CD4-positive, alpha-beta T cell treated with Interleukin-10 for 1 hour (primary cell): ENCODE data around the gene ABHD17B.
"Not testable (repeated sequence)": the region's sequence is repeated elsewhere in the genome, so short reads cannot be mapped to it uniquely, and the experiment has no call there.

Source experiments
- DNase-seq: peaks from one replicate; pipeline ENCODE4 v3.0.0-alpha.2; 2020

ABHD17B gene

DNA sequence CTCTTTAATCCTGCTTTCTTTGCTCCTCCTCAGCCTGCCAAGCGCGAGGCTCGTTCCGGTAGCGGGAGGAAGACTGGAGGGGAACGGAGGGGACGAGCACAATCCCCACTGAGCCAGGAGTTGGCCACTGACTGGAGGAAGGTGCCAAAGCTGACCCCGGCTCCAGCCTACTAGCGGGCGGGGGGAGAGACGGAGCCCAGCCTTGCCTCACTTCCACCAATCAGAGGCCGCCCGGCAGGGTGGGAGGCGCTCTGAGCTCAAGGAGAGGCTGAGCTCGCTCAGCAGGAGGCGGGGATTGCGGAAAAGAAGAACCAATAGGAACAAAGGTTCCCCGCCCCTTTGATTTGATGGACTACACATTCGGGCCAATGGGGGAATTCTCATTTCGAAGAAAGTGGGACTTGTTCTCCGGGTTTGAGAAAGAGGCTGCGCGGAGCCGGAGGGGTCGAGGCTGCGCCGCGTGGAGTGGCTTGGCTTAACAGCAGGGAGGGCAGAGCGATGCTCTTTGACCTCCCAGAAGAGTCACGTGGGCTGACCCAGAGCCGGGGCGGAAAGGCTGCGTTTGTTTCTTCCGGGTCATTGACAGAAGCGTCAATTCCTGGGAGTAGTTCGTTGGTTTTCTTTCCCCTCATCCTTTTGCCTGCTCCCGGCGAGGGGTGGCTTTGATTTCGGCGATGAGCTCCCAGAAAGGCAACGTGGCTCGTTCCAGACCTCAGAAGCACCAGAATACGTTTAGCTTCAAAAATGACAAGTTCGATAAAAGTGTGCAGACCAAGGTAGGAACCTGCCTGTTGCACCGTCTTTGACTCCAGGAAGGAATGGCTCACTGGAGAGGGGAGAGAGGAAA, at the start of gene ABHD17B, which contains the start of gene C9orf85:
Gene ABHD17B, minus strand, starts transcription at position 133 of the 847 bp plus-strand sequence. CDS start 36,113 bp downstream, outside the sequence.
Gene C9orf85, plus strand, starts transcription at position 579 of the 847 bp plus-strand sequence. Its CDS starts 96 bp downstream, at position 675.
- DNase-seq = peak; percentile 99

DNA sequence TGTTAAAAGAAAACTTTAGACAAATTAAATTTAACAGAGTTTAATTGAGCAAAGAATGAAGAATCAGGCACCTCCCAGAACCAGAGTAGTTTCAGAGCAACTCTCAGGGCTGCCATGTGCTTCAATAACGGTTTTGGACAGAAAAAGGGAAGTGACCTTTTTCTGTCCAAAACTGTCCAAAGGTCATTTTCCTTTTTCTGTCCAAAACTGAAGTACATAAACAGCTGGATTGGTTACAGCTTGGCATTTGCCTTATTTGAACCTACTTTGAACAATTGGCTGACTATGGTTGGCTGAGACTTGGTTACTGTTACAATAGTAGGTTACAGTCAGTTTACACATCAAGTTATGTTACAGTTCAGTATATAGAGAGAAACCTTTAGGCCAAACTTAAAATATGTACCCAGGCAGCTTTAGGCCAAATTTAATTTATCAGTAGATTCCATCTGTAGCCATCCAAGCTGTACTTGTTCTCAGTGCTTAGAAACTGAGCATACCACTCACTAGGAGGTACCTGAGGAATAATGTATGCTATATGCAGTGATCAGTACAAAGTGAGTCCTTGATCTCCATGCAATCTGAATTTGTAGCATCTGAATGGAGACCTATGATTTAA, 44.4 kb upstream of the ABHD17B start:
- no peak for DNase-seq

DNA sequence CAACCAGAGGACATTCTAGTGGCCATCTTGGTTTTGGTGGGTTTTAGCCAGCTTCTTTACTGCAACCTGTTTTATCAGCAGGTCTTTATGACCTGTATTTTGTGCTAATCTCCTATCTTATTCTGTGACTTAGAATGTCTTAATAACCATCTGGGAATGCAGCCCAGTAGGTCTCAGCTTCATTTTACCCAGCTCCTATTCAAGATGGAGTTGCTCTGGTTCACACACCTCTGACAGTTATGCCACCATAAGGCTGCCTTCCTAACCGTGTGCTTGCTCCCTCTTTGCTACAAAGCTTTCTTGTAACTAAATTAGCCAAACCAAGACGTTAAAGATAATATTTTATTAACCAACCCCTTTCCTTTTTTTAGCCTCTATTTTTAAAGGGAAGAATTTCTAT, 43.7 kb upstream of the ABHD17B start:
- not testable (repeated sequence) for DNase-seq

DNA sequence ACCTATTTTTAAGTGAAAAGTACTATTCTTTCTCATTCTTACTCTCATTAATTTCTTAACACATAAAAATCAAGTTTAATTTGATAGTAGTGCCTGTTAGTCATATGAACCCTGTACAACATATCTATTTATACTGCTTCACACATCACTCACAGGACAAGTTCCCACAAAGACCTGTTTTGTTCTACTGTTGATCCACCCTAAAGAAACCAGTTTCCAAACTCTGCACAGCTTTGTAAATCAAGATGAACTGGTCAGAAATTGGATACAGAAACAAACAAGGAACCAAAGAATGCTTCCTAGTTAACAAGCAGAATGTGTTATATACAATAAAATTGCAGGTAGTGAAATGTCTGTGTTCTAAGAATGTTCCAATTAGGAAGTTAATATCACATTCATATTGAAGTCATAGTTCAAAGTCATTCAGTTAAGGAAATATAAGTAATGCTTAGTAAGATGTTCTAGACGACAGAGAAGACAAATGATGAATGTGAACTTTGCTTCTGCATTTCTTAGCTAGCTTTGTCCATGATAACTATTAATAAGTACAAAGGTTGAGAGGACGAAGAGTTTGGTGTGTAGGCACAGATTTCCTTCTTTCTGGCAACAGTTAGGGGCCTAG, 33.9 kb upstream of the ABHD17B start:
- DNase-seq = no peak

DNA sequence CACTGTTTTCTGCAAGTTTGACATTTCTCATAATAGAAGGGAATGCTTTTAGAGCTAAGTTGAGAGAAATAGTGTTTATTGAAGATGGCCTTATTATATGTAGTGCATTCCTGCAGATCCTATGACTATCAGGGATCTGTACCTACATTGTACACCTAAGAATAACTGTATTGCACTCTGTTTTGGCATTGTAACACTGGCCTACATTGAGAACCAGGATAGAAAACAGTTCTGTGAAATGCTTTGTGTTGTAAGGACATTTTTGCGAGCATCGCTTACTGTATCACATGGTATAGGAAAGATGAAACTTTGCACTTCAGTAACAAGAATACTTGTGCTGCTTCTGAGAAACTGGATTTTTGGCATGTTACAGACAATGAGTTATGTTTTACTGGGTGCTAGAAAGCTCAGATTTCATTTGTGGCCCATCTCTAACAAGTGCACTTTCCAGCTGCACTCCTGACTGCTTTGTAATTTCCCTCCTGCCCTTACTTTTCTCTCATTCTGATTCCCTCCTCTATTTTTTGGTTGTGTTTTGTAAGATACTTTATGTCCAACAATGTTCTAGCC, 31.1 kb upstream of the ABHD17B start:
- no peak for DNase-seq

DNA sequence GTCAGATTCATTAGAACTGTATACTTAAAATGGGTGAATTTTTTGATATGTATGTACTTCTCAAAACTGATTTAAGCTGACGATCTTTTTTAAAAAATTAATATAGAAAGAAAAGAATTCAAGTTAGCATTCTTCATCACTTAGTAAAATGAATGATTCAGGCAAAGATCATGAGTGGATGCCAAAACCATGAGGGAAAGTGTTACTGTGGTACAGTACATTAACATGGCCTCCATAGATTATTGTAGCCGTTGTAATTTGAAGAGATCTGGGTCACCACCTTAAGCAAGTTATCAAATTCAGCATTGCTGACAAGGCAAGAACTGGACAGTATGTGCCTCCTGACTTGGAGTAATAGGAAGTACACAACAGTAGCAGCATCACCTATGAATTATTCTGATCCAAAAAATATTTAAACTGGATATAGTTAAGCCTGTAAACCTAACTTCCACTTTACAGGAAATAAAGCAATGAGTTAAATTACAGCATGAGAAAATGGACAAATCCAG, 30.1 kb upstream of the ABHD17B start:
- DNase-seq = no peak

DNA sequence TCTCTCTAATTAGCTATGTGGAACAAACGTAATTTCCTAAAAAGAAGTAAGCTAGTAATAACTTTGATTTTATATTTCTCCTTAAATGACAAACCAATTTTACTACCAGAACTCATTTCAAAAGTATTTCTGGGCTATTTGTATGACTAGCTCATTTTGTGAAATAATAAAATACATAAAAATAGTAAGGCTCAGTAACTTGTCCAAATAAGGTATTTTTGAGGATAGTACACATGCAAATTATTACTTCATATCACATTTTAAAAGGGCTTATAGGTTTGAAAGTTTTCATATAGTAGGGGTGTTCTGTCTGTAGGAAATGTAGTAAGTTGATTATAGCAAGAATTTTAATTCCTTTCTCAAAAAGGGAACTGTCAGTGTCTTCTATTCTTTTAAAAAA, 26.9 kb upstream of the ABHD17B start:
- no peak for DNase-seq

DNA sequence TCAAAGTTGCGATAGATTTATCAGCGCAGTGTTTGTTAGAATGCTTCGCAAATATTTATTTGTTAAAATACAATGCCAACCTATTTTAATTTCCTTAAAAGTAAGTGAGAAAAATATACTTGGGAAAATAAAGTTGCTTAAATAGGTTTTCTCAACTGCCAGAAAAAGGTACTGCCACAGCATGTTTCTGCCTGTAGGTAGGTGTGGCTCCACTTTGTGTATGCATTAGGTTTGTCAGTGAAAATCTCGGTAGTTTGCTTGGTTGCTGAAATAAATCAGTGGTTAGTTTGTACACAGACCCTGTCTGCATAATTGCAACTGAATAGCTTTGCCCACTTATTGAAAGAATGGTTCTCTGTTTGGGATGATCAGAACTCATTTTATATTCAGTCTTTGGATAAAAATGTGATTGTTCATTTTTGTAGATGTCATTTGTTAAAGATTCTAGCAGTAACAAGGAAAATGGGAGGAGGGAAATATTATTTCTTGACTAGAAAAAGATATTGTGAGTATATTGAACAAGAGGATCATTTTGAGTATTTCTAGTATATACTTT, 26.2 kb upstream of the ABHD17B start:
- no peak for DNase-seq

DNA sequence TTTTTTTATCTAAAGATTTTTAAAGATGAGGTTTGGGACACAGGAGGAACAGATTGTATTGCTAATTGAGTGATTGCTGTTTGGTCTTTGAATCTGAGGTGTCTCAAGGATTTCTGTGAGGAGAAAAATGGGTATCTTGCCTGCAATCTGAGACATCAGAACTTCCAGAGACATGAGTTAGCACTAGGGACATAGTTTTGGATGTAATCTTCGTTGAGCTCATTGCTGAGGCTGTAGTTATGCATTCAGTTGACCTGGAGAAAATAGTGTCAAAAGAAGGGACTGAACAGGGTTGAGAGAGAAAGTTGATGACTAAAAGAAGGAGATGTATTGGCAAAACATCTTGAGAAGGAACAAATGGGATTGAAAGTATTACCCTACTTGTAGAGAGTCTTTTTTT, 25.1 kb upstream of the ABHD17B start:
- DNase-seq = no peak

DNA sequence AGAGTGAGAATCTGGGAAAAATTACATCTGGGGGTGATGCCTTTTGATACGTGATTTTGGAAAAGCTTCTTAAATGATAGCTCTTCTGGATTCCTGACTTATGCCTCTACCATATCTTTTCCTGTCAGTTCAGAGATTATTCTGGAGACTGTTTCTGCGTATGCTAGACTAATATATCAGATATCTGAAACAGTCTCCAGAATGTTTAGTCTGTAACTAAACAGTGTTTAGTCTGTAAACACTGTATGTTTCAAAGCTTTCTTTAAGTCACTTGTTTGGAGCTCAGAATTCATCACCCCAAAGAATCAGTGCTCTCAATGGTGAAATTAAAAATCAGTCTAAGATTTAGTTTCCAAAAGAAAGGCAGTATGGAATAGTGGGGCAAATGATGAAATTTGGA, 20.2 kb upstream of the ABHD17B start:
- DNase-seq = no peak

DNA sequence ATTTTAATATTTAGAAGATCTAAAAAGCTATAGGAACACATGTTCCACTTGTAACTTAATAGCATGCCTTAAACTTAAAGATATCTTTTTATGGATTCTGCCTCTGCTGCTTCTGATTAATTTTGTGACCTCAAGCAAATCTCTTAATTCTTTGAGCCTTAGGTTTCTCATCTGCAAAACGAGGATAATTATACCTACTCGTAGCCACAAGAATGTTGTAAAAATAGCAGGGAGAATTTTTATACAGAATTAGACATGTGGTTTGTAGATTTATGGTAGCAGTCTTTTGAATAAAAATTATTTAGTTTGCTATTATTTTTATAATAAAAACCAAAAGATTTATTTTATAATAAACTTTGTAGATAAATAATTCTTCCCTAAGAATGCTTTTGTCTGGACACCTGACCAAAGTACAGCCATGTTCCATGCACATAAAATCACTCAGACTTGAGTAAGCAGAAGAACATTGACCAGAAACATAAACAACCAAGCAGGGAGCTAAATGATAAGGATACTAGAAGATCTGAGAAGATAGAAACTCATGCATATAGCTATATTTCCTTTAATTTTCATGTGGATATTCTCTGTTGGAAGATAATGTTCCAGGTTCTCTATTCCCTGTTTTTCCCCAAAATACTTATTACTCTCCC, 18.9 kb upstream of the ABHD17B start:
- no peak for DNase-seq

DNA sequence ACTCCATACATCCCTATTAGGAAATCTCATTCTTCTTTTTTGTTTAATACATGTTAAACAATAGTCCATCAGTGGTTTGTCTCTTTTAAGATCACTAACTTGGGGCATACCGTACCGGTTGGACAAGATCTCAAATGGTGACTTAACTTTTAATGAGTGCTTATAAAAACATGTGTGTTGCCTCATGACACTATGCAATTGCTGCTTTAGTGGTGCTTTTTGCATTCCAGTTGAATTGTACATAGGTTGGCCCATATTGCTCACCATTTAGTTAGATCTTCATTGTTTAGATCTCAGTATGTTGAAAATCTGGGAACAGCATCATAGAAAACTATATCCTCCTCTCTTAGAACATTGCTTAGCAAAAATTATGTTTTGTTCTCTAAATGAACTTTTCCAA, 18.2 kb upstream of the ABHD17B start:
- DNase-seq = no peak

DNA sequence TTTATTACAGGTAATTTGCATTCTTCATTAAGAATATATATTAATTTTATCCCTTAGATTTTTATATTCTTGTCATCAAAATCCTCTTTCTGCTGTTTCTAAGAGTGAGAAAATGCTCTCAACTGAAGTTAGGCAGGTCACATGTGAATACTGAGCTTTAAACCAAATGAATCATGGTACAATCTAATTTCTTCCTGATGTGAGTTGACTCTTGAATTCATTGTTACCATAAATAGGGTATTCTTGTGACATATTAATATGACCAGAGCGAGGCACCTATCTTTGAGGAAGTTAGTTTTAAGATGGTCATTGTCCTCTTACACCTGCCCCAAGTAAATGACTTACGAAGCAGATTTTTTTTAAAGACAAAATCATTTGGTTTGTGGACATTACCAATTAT, 17.8 kb upstream of the ABHD17B start:
- no peak for DNase-seq

DNA sequence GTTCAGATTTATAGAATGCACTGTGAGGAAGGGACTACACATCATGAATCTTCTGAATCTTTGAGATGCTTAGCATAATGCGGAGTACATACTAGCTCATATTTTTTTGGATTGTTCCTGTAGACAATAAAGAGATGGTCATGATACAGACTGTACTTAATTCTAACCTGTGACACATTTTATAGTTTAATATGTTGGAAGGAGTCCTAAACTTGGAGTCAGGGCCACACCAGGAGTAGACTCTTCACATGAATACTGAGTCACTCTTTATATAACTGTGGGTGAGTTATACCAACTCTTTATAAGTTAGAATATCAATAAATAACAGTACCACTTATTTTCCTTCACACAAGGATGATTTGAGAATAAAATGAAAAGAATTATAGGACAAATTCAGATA, 17.4 kb upstream of the ABHD17B start:
- no peak for DNase-seq

DNA sequence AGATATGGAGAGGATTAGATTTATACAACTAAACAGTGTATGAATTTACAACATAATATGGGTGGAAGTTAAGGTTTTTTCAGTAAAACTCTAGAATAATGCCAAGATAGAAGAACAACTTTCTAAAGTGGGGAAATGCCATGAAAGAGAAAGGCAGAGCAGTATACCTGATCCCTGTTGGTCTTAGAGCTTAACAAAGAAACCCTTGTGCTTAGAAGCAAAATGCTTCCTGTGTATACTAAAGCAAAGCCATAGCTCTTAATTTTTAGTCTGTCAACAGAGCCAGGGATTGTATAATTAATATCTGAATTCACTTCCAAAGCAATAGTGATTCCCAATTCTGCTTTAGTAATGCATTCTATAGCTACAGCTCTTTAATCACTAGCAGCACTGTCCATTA, 14.8 kb upstream of the ABHD17B start:
- DNase-seq = no peak

DNA sequence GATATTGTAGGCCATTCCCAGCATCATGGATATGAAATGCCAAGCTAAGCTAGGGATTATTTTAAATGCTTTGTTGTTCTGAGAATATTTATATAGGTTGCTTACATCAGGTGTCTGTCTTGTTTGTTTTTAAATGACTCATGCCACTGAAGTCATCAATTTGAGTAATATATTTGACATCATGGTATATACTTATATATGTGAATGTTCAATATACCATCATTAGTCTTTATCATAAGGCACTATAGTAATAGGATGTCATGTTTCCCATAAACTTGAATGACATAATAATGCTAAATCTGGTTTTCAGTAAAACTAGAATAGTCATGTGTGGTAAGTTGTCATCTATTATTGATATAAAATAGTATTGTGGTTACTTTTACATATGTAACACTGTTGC, 13.6 kb upstream of the ABHD17B start:
- no peak for DNase-seq

DNA sequence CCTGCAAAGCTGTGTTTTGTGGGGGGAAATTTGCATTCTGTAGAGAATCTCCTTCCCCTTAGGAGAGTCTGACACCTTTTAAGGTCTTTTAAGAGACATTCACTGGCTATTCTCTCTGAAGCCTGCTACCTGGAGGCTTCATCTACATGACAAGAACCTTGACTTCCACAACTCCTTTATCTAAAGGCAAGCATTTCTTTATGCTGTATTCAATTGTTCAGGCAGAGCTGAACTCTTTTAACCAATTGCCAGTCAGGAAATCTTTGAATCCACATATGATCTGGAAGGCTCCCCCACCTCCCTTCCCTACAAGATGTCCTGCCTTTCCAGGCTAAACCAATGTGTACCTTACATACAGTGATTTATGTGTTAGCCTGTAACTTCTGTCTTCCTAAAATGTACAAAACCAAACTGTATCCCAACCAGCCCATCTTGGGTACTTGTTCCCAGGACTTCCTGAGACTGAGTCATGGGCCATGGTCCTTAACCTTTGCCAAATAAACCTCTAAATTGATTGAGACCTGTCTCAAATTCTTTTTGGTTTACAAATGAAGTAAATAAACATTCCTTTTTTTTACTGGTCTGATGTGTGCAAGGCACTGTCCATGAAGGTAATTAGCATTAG, 10.3 kb upstream of the ABHD17B start:
- DNase-seq = no peak

DNA sequence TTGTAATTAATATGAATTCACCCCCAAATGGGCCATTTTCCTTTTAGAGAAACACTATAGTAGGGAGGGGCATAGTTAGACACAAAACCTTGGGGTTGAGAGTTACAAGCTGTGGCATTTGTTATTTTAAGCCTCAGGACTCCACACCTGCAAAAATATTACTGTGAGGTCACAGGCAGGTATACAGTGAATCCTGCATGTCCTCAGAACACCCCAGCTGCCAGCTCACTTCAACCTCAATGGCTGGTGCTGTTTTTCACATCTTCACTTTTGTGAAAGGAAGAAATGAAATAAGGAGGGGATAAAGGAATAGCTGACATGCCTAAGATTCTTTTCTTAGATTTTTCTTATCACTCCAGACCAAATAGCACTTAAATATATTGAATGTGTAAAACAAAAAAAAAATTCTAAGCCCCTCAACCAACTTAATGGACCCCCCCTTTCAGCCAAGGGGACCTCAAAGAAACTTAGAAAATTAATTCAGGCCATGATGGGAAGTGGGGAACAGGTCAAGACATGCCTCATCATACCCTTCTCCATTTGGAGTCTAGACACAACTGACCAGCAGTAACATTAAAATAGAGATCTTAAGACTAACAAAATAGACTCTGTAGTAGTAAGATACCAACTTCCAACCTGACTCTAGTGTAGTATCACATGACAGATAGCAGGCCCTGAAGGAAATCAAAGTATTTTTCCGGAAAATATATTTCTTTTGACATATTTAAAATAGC, 9.6 kb upstream of the ABHD17B start:
- DNase-seq = no peak

DNA sequence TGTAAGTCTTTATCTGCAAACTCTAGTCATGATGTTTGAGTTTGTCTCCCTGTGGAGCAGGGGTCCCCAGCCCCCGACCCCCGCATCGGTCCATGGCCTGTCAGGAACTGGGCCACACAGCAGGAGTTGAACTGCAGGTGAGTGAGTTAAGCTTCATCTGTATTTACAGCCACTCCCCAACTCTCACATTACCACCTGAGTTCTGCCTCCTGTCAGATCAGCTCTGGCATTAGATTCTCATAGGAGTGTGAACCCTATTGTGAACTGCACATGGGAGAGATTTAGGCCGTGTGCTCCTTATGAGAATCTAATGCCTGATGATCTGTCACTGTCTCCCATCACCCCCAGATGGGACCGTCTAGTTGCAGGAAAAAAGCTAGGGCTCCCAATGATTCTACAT, 7.4 kb upstream of the ABHD17B start:
- DNase-seq = no peak

DNA sequence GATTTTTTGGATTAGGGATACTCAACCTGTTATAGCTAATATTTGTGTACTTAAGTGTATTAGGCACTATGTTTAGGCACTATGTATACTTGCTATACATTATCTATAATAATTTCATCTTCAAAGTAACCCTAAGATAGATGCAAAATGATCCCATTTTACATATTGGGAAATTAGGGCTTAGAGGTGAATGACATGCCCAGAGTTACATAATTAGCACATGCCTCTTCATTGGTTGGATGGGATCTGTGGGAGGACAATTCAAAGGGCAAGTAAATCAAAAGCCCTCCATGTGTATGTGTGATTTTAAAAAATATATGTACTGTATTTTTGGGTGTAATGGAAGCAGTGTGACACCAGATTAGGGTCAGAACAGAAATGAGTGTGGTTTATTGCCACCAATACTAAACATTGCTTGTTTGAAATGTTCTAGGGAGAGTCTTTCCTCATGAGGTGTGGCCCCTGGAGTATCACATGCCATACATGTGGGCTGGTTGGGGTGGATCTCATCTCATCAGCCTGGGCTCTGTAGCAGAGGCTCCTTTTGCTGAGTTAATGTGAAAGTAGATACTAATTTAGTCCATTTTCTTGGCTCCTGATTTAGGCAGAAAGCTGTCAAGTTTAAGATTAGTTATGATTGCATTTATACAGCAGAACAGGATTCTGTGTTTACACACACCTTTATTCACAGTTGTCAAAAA, 6.0 kb upstream of the ABHD17B start:
- no peak for DNase-seq

DNA sequence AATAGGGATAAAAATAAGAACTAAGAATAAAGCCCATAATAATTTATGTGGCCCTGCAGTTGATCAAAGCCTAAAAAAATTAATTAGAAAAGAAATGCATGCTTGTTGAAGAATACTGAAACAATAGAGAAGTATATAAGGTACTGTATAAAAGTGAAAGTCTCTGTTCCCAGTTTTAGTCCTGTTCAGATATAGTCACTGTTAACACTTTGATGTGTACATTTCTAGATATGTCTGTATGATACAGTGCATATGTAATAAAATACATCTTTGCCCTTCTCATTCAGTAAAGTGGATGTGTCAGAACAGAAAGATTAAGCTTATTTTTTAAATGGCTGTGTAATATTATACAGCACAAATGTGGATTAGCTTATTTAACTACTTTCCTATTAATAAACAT, 4.5 kb upstream of the ABHD17B start:
- no peak for DNase-seq
